Nephron (organoid): Measurements from ENCODE around the gene TOM1L2.

Experiments used
- H3K27ac Mint-ChIP-seq, 3 experiments: 2 replicates each; pipeline ENCODE4 v1.8.0; 2020; ENCODE audit warnings: mixed read lengths in 3 of 3, mild to moderate bottlenecking in 2 of 3, moderate library complexity in 1 of 3
- H3K27me3 Mint-ChIP-seq: 2 replicates; pipeline ENCODE4 v1.8.0; 2021; ENCODE audit warnings: low read depth, mild to moderate bottlenecking, moderate library complexity, mixed read lengths
- H3K36me3 Mint-ChIP-seq: 2 replicates; pipeline ENCODE4 v1.8.0; 2020; ENCODE audit warnings: low read depth, mixed read lengths
- H3K4me1 Mint-ChIP-seq: 2 replicates; pipeline ENCODE4 v1.8.0; 2020; ENCODE audit warnings: mixed read lengths
- H3K4me3 Mint-ChIP-seq, 3 experiments: 2 replicates each; pipeline ENCODE4 v1.8.0; 2020; ENCODE audit warnings: mild to moderate bottlenecking in 3 of 3, mixed read lengths in 3 of 3, moderate library complexity in 2 of 3
- H3K9me3 Mint-ChIP-seq: 2 replicates; pipeline ENCODE4 v1.8.0; 2020; ENCODE audit warnings: mixed read lengths
- TF ChIP-seq, protein P1 (sequence below), 3 experiments: fragments of 200-600 bp; sonication (generic); IDR thresholded peaks; one replicate each; pipeline ENCODE4 v1.5.0; 2021; ENCODE audit warnings: antibody characterized with exemption in 3 of 3; ENCODE audit not compliant: unreplicated experiment in 3 of 3

The TOM1L2 gene

GRCh38 chr17:17844079-17844478 lies 128.1 kb downstream of the TOM1L2 start:
- H3K27me3 Mint-ChIP-seq: no peaks in the 10 kb centered on the region

DNA sequence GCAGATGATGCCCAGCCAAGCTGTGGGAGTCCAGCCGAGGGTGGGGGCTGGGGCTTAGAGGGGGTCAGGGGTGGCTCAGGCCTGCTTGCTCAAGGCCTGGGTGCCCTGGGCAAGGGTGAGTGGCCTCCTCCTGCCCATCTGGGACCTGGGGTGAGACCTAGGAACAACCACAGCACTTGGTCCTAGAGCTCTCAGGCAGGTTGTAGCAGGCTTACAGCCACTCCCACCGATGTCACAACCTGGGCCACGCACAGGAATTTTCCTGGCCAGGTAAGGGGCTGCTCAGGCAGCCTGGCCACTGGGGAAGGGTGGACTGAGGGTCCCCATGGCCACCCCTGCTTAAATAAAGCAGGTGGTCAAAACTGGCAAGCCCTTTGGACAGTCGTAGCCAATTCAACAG lies 129.1 kb downstream of the TOM1L2 start:
- H3K4me1 Mint-ChIP-seq: peaks cover 22% of the 10 kb centered on the region
- no peaks in the 10 kb centered on the region for H3K36me3 Mint-ChIP-seq
- no peaks in the 10 kb centered on the region for H3K9me3 Mint-ChIP-seq
- peak overlapping the region in 2 of 3 experiments; percentile 82 to 95 for H3K27ac Mint-ChIP-seq
- TF ChIP-seq, protein P1, sequence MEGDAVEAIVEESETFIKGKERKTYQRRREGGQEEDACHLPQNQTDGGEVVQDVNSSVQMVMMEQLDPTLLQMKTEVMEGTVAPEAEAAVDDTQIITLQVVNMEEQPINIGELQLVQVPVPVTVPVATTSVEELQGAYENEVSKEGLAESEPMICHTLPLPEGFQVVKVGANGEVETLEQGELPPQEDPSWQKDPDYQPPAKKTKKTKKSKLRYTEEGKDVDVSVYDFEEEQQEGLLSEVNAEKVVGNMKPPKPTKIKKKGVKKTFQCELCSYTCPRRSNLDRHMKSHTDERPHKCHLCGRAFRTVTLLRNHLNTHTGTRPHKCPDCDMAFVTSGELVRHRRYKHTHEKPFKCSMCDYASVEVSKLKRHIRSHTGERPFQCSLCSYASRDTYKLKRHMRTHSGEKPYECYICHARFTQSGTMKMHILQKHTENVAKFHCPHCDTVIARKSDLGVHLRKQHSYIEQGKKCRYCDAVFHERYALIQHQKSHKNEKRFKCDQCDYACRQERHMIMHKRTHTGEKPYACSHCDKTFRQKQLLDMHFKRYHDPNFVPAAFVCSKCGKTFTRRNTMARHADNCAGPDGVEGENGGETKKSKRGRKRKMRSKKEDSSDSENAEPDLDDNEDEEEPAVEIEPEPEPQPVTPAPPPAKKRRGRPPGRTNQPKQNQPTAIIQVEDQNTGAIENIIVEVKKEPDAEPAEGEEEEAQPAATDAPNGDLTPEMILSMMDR (IDR thresholded peaks at IDR 0.05; ENCODE audit: unreplicated experiment in 3 of 3): no peak
- no peak overlapping the region for H3K4me3 Mint-ChIP-seq
- no peaks in the 10 kb centered on the region for H3K27me3 Mint-ChIP-seq

More at GRCh38 chr17:17844079-17844478, 128.1 kb downstream of the TOM1L2 start:
- no peaks in the 10 kb centered on the region for H3K36me3 Mint-ChIP-seq
- no peaks in the 10 kb centered on the region for H3K9me3 Mint-ChIP-seq
- TF ChIP-seq, protein P1 (IDR thresholded peaks at IDR 0.05; ENCODE audit: unreplicated experiment in 3 of 3): no peak
- H3K27ac Mint-ChIP-seq: no peak overlapping the region
- H3K4me3 Mint-ChIP-seq: no peak overlapping the region
- peaks cover 12% of the 10 kb centered on the region for H3K4me1 Mint-ChIP-seq

- no peaks in the 10 kb centered on the region for H3K9me3 Mint-ChIP-seq
- peaks cover 30% of the 10 kb centered on the region for H3K4me1 Mint-ChIP-seq
- H3K27ac Mint-ChIP-seq: peak overlapping the region; percentile 76 to 95 (median 82)
- no peaks in the 10 kb centered on the region for H3K36me3 Mint-ChIP-seq
- TF ChIP-seq, protein P1 (IDR thresholded peaks at IDR 0.05; ENCODE audit: unreplicated experiment in 3 of 3): no peak
- H3K27me3 Mint-ChIP-seq: no peaks in the 10 kb centered on the region
- no peak overlapping the region for H3K4me3 Mint-ChIP-seq
Measured at GRCh38 chr17:17842111-17842876, 129.9 kb downstream of the TOM1L2 start.

GRCh38 chr17:17841601-17842025 lies 130.6 kb downstream of the TOM1L2 start:
- TF ChIP-seq, protein P1 (IDR thresholded peaks at IDR 0.05; ENCODE audit: unreplicated experiment in 3 of 3): no peak
- H3K9me3 Mint-ChIP-seq: no peaks in the 10 kb centered on the region
- H3K27me3 Mint-ChIP-seq: no peaks in the 10 kb centered on the region
- H3K27ac Mint-ChIP-seq: peak overlapping the region; percentile 76 to 95 (median 82)
- H3K4me3 Mint-ChIP-seq: no peak overlapping the region
- peaks cover 34% of the 10 kb centered on the region for H3K4me1 Mint-ChIP-seq
- no peaks in the 10 kb centered on the region for H3K36me3 Mint-ChIP-seq

- TF ChIP-seq, protein P1 (IDR thresholded peaks at IDR 0.05; ENCODE audit: unreplicated experiment in 3 of 3): no peak
- no peaks in the 10 kb centered on the region for H3K36me3 Mint-ChIP-seq
- peaks cover 36% of the 10 kb centered on the region for H3K4me1 Mint-ChIP-seq
- no peaks in the 10 kb centered on the region for H3K27me3 Mint-ChIP-seq
- H3K9me3 Mint-ChIP-seq: no peaks in the 10 kb centered on the region
- H3K27ac Mint-ChIP-seq: peak overlapping the region; percentile 76 to 95 (median 82)
- H3K4me3 Mint-ChIP-seq: peak overlapping the region; percentile 39 to 46 (median 43)
Measured at GRCh38 chr17:17840751-17841591, 131.2 kb downstream of the TOM1L2 start.
